Glomerular endothelial cell (primary cell): ENCODE results near the gene EVX1. TPM values are rescaled to one million over a fixed set of nuclear protein-coding genes. Genes with fewer than 3 reads are reported as not detected.

Source experiments
- DNase-seq: peaks from one replicate; pipeline ENCODE4 v3.0.0-alpha.2; 2011; ENCODE audit warnings: low read depth, low spot score; ENCODE audit errors: extremely low read depth
- total RNA-seq: library from RNA; depleted of rRNA; stranded (reverse); fragments of >200 nt; gene quantifications from 2 replicates; pipeline ENCODE4 v1.2.3, GENCODE V29; 2015

EVX1 gene
- total RNA-seq, 1 donor from 2014 or later, result not detected

- DNase-seq, result no peak
Measured at GRCh38 chr7:27248427-27248806, 5.8 kb downstream of the EVX1 start.

GRCh38 chr7:27248911-27249723 is 6.5 kb downstream of the EVX1 start:
- DNase-seq, result no peak

DNA sequence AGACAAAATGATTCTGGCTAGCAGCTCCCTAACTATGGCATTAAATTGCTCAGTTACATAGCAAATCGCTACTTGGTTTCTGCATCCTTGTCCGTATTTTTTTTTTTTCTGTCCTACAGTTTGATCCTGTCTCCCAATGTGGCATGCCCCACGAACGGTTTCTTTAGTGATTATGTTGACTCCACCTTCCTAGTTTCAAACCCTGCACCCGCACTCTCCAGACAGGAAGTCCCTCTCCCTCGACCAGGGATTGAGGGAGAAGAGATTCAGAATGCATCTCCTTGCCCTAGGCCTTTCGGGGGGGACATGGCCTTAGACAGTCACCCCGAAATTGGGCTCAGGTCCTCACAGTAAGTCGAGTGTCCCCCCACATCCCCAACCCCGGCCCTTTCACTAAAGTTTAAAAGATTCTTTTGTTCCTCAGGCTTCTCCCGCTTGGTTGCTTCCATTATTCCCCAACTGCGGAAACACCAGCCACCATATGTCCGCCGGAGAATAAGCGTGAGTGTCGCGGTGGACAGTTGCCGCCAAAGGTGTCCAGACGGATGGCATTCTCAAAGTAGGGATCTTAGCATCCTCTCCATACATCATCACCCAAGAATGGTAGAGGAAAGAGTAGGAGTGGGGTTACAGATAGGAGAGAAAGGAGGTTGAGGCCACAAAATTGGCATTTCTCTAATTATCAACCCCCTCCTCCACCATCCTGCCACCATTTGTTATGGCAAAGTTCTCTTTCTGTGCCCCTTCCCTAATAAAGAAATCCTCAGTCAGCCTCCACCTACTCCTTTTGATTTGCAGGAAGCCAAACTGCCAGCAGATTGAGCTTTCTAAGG is 7.3 kb downstream of the EVX1 start:
- DNase-seq, result no peak

- DNase-seq, result no peak
Measured at GRCh38 chr7:27250557-27251070, 8.0 kb downstream of the EVX1 start.

GRCh38 chr7:27251136-27251651 is 8.6 kb downstream of the EVX1 start:
- DNase-seq, result no peak

- no peak for DNase-seq
Measured at GRCh38 chr7:27251652-27252590, 9.3 kb downstream of the EVX1 start.

DNA sequence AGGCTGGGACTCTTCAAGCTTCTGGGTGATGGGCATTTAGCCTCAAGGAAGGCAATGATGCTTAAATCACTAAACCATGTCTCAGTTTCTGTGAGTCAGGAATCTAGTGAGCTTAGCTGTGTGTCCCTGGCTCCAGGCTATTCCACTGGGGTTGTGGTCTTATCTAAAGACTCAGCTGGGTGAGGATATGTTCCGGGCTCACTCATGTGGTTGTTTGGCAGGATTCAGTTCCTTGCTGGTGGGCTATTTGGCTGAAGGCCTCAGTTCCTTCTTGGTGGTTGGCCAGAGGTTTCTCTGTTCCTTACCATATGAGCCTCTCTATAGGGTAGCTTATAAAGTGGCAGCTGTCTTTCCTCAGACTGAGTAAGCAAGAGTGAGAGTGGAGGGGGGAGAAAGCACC is 12.0 kb downstream of the EVX1 start:
- no peak for DNase-seq

DNA sequence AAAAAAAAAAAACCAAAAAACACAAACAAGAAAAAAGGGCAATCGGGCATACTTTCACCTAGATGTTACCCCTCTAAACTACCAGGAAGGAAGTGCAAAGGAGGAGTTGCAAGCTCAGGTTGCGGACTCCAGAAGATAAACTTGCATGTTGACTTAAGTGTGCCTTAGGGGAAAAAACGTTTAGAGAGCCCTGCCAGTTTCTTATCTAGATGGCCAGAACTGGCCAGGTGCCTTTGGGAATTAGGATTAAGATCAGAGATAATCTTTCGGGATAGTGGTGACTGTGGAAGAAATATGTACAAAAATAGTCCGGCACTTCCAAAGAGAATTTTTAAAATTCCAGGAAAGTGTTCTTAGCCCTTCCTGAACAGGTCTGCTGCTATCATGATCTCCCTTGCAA is 17.6 kb downstream of the EVX1 start:
- DNase-seq, result no peak

- DNase-seq, result no peak
Measured at GRCh38 chr7:27262121-27262520, 19.5 kb downstream of the EVX1 start.

DNA sequence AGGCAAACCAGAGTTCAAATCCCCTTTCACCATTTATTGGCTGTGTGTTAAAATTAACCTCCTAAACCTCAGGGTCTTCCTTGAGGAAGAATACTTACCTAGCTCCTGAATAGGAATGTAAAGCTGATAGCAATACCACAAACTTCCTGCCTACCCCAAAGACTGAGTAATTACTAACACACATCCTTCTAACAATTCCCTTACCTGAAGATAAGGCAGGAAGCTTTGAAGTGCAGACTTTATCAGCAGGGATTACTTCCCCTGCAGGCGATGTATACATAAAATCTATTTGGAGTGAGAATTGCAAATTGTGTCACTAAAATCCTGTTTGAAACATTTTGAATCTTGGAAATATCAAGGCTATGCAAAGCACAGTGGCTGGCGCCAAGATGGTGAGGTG is 21.2 kb downstream of the EVX1 start:
- no peak for DNase-seq

GRCh38 chr7:27269455-27269854 is 26.9 kb downstream of the EVX1 start:
- DNase-seq, result no peak

DNA sequence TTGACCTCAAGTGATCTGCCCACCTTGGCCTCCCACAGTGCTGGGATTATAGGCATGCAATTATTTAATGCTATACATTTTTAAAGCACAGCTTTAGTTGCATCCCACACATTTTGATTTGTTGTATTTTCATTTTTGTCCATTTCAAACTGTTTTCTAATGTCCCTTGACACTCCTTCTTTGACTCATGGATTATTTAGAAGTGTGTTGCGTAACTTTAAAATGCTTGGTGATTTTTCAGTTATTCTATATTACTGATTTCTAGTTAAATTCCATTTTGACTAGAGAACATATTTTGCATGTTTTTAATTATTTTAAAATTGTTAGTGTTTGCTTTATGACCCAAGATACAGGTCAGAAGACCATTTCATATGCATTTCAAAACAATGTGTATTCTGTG is 28.8 kb downstream of the EVX1 start:
- DNase-seq, result no peak

- DNase-seq, result no peak
Measured at GRCh38 chr7:27277628-27278027, 35.0 kb downstream of the EVX1 start.

DNA sequence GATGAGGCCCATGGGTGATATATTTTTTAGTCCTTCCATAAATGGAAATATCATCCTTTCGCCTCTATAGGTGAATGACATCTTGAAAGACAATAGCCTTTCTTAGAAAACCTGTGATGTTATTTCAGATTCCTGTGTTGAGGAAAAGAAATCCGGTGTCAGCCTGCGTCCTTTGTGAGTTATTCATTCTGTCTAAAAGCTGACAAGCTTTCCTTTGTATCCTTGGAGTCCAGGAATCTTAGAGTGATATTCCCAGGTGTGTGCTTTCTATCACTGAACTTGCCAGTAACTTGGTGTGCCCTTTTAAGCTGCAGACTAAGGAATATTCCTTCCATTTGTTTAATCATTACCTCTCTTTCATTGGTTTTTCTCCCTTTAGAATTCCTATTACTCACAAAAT is 41.0 kb downstream of the EVX1 start:
- no peak for DNase-seq

GRCh38 chr7:27295236-27295635 is 52.6 kb downstream of the EVX1 start:
- DNase-seq, result no peak

GRCh38 chr7:27297356-27297755 is 54.8 kb downstream of the EVX1 start:
- DNase-seq, result no peak
